Measurements from ENCODE around the gene SHLD2.

DNA sequence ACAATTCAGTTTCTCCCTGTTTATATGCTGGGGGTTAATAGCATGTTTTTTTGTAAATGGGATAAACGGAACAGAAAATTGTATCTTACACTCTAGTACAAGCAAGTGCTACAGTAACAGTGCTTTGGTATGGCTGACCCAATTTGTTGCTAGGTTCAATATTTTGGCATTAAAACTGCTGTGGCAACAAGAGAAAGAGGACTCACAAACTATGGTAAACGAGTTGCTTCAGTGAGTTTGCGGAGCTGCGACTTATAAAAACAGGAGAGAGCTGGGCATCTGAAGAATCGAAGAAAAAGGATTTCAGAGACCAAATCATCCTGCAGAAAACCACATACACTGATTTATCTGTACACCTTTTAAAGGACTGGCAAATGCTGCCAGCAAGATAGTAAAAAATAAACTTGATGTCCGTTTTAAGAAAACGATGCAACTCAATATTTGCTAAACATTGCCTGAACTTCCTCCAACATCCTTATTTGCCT, 2.6 kb upstream of the SHLD2 start:
- TF ChIP-seq HNF4G (IDR thresholded peaks at IDR 0.05; ENCODE audit: borderline replicate concordance, low read depth, low read length): no peak
- no peak for TF ChIP-seq HNF4G (CRISPR knock-in tag; IDR thresholded peaks at IDR 0.05; ENCODE audit: borderline replicate concordance, low read depth)
- no peak for TF ChIP-seq IRF2 (CRISPR knock-in tag; IDR thresholded peaks at IDR 0.05)
- no peak for TF ChIP-seq ZNF367 (CRISPR knock-in tag; IDR thresholded peaks at IDR 0.05; ENCODE audit: borderline replicate concordance)
- TF ChIP-seq, protein P1, sequence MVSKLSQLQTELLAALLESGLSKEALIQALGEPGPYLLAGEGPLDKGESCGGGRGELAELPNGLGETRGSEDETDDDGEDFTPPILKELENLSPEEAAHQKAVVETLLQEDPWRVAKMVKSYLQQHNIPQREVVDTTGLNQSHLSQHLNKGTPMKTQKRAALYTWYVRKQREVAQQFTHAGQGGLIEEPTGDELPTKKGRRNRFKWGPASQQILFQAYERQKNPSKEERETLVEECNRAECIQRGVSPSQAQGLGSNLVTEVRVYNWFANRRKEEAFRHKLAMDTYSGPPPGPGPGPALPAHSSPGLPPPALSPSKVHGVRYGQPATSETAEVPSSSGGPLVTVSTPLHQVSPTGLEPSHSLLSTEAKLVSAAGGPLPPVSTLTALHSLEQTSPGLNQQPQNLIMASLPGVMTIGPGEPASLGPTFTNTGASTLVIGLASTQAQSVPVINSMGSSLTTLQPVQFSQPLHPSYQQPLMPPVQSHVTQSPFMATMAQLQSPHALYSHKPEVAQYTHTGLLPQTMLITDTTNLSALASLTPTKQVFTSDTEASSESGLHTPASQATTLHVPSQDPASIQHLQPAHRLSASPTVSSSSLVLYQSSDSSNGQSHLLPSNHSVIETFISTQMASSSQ (IDR thresholded peaks at IDR 0.05; ENCODE audit: low read depth): no peak
- TF ChIP-seq, protein P1 (CRISPR knock-in tag; IDR thresholded peaks at IDR 0.05; ENCODE audit: borderline replicate concordance): no peak
- TF ChIP-seq SP1 (IDR thresholded peaks at IDR 0.05): no peak
- no peak for TF ChIP-seq SP1 (CRISPR knock-in tag; IDR thresholded peaks at IDR 0.05)
- TF ChIP-seq KLF6 (CRISPR knock-in tag; IDR thresholded peaks at IDR 0.05): no peak
- TF ChIP-seq RAD21 (CRISPR knock-in tag; IDR thresholded peaks at IDR 0.05): no peak
- TF ChIP-seq POLR2AphosphoS5 (IDR thresholded peaks at IDR 0.05; ENCODE audit: low read depth, low read length): no peak
- no peak for TF ChIP-seq PITX1 (CRISPR knock-in tag; IDR thresholded peaks at IDR 0.05)
- TF ChIP-seq, protein P2, sequence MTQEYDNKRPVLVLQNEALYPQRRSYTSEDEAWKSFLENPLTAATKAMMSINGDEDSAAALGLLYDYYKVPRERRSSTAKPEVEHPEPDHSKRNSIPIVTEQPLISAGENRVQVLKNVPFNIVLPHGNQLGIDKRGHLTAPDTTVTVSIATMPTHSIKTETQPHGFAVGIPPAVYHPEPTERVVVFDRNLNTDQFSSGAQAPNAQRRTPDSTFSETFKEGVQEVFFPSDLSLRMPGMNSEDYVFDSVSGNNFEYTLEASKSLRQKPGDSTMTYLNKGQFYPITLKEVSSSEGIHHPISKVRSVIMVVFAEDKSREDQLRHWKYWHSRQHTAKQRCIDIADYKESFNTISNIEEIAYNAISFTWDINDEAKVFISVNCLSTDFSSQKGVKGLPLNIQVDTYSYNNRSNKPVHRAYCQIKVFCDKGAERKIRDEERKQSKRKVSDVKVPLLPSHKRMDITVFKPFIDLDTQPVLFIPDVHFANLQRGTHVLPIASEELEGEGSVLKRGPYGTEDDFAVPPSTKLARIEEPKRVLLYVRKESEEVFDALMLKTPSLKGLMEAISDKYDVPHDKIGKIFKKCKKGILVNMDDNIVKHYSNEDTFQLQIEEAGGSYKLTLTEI (CRISPR knock-in tag; conservative IDR thresholded peaks at IDR 0.05): no peak
- TF ChIP-seq, protein P3, sequence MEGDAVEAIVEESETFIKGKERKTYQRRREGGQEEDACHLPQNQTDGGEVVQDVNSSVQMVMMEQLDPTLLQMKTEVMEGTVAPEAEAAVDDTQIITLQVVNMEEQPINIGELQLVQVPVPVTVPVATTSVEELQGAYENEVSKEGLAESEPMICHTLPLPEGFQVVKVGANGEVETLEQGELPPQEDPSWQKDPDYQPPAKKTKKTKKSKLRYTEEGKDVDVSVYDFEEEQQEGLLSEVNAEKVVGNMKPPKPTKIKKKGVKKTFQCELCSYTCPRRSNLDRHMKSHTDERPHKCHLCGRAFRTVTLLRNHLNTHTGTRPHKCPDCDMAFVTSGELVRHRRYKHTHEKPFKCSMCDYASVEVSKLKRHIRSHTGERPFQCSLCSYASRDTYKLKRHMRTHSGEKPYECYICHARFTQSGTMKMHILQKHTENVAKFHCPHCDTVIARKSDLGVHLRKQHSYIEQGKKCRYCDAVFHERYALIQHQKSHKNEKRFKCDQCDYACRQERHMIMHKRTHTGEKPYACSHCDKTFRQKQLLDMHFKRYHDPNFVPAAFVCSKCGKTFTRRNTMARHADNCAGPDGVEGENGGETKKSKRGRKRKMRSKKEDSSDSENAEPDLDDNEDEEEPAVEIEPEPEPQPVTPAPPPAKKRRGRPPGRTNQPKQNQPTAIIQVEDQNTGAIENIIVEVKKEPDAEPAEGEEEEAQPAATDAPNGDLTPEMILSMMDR (CRISPR knock-in tag; IDR thresholded peaks at IDR 0.05): no peak
- TF ChIP-seq RAD51 (IDR thresholded peaks at IDR 0.05; ENCODE audit: borderline replicate concordance): no peak
